Esophagus muscularis mucosa (tissue), 4 donors: Measurements from ENCODE around the gene WIF1.

Experiments
- CTCF ChIP-seq, 3 experiments: fragments of 200-600 bp in 2 of 3; fragments of 450-650 bp in 1 of 3; sonication (generic) in 2 of 3; IDR thresholded peaks; one replicate each; pipeline ENCODE4 v1.5.1; 2017 to 2019; ENCODE audit warnings: antibody characterized with exemption in 3 of 3, mild to moderate bottlenecking in 2 of 3, moderate library complexity in 1 of 3
- EP300 ChIP-seq: sonication (generic); formaldehyde crosslinking; IDR thresholded peaks from one replicate; pipeline ENCODE4 v1.6.1; 2017; ENCODE audit warnings: antibody characterized with exemption
- POLR2A ChIP-seq: fragments of 450-650 bp; IDR thresholded peaks from one replicate; pipeline ENCODE4 v1.6.1; 2017; ENCODE audit warnings: antibody characterized with exemption, moderate library complexity, mild to moderate bottlenecking, low read depth
- POLR2AphosphoS5 ChIP-seq, 2 donors: sonication (generic); formaldehyde crosslinking; IDR thresholded peaks; one replicate each; pipeline ENCODE4 v1.6.1; 2017; ENCODE audit warnings: antibody characterized with exemption in 2 of 2

- TF ChIP-seq CTCF (IDR thresholded peaks at IDR 0.05) (no peak), POLR2AphosphoS5 (IDR thresholded peaks at IDR 0.05) (no peak), POLR2A (no peak), EP300 (no peak)
These were observed 36.0 kb upstream of the WIF1 start for GRCh38 chr12:65157091-65157490.
